Measurements from ENCODE around the gene DNAH17. TPM values are rescaled to one million over a fixed set of nuclear protein-coding genes. Genes with fewer than 3 reads are reported as not detected.
"Not testable (repeated sequence)": the region's sequence is repeated elsewhere in the genome, so short reads cannot be mapped to it uniquely, and the experiment has no call there.

DNAH17 gene
- total and polyA plus RNA-seq, 2 donors (not counting 1 experiment from before 2014, with no cell fraction given): 0.01 to 0.12 TPM

GRCh38 chr17:78504156-78504925 lies 72.9 kb downstream of the DNAH17 start:
- Histone ChIP-seq H3K9ac (ENCODE audit: low read length) (no peak overlapping the region), H3K4me1 (ENCODE audit: control insufficient read depth in 2 of 2, insufficient read depth in 2 of 2, low read length in 2 of 2) (no peaks in the 10 kb centered on the region), H4K20me1 (ENCODE audit: control insufficient read depth, insufficient read depth, low read length, poor library complexity, severe bottlenecking) (no peaks in the 10 kb centered on the region), H3K4me2 (replicated peaks; ENCODE audit: low read depth, low read length, poor library complexity, severe bottlenecking) (no peak overlapping the region), H3K4me3 (ENCODE audit: control extremely low read depth in 1 of 5, extremely low read depth in 1 of 5, insufficient read depth in 1 of 5, low read depth in 2 of 5, low read length in 4 of 5) (no peak overlapping the region), H2AFZ (ENCODE audit: insufficient read depth, low read depth, low read length, poor library complexity, severe bottlenecking) (no peak overlapping the region), H3K27me3 (replicated peaks in 1 of 4; ENCODE audit: control extremely low read depth in 1 of 4, control insufficient read depth in 3 of 4, insufficient read depth in 4 of 4, low read length in 3 of 4) (peaks cover 0 to 6% (median 0%) of the 10 kb centered on the region in 4 experiments), H3K27ac (ENCODE audit: low read length in 2 of 2) (no peak overlapping the region), H3K79me2 (ENCODE audit: control insufficient read depth, insufficient read depth, low read length) (no peaks in the 10 kb centered on the region), H3K36me3 (replicated peaks in 1 of 2; ENCODE audit: control extremely low read depth in 1 of 2, control insufficient read depth in 1 of 2, extremely low read depth in 1 of 2, insufficient read depth in 2 of 2, low read length in 1 of 2) (no peaks in the 10 kb centered on the region), H3K9me3 (ENCODE audit: control extremely low read depth in 1 of 3, control insufficient read depth in 2 of 3, insufficient read depth in 1 of 3, low read length in 2 of 3) (no peaks in the 10 kb centered on the region)
- Mint-ChIP-seq H3K9me3 (ENCODE audit: insufficient read depth) (no peaks in the 10 kb centered on the region), H3K4me3 (no peak overlapping the region), H3K27me3 (peaks cover 7% of the 10 kb centered on the region), H3K27ac (no peak overlapping the region), H3K4me1 (no peaks in the 10 kb centered on the region)
- ATAC-seq (ENCODE audit: low read depth): no peak
- ChIA-PET CTCF (no interaction called here), POLR2A (no interaction called here)
- TF ChIP-seq EZH2 (IDR thresholded peaks at IDR 0.05; ENCODE audit: borderline replicate concordance, insufficient read depth, low read depth, low read length, poor library complexity, severe bottlenecking) (no peak), CTCF (IDR thresholded peaks at IDR 0.05) (no peak)
- intact Hi-C loops (cut with micrococcal nuclease): no loop called here
- WGBS (ENCODE audit: insufficient coverage): 91% methylated on average over 14 of the region's 21 CpGs
- DNase-seq: no peak

- H3K36me3 ChIP-seq (replicated peaks in 1 of 2; ENCODE audit: control extremely low read depth in 1 of 2, control insufficient read depth in 1 of 2, extremely low read depth in 1 of 2, insufficient read depth in 2 of 2, low read length in 1 of 2); H3K4me2 ChIP-seq (replicated peaks; ENCODE audit: low read depth, low read length, poor library complexity, severe bottlenecking); POLR2A ChIA-PET; ATAC-seq (ENCODE audit: low read depth); H2AFZ ChIP-seq (ENCODE audit: insufficient read depth, low read depth, low read length, poor library complexity, severe bottlenecking); H3K27me3 Mint-ChIP-seq; H3K27ac ChIP-seq (ENCODE audit: low read length in 2 of 2); H3K79me2 ChIP-seq (ENCODE audit: control insufficient read depth, insufficient read depth, low read length); H3K9ac ChIP-seq (ENCODE audit: low read length); CTCF ChIA-PET; H4K20me1 ChIP-seq (ENCODE audit: control insufficient read depth, insufficient read depth, low read length, poor library complexity, severe bottlenecking); H3K27ac Mint-ChIP-seq; H3K4me1 ChIP-seq (ENCODE audit: control insufficient read depth in 2 of 2, insufficient read depth in 2 of 2, low read length in 2 of 2); H3K9me3 ChIP-seq (ENCODE audit: control extremely low read depth in 1 of 3, control insufficient read depth in 2 of 3, insufficient read depth in 1 of 3, low read length in 2 of 3); H3K4me3 Mint-ChIP-seq; H3K9me3 Mint-ChIP-seq (ENCODE audit: insufficient read depth); DNase-seq; H3K27me3 ChIP-seq (replicated peaks in 1 of 4; ENCODE audit: control extremely low read depth in 1 of 4, control insufficient read depth in 3 of 4, insufficient read depth in 4 of 4, low read length in 3 of 4); intact Hi-C loops (cut with micrococcal nuclease); H3K4me1 Mint-ChIP-seq; H3K4me3 ChIP-seq (ENCODE audit: control extremely low read depth in 1 of 5, extremely low read depth in 1 of 5, insufficient read depth in 1 of 5, low read depth in 2 of 5, low read length in 4 of 5): not testable (repeated sequence)
- 92% methylated on average over 11 of the region's 11 CpGs for WGBS (ENCODE audit: insufficient coverage)
These were observed 73.8 kb downstream of the DNAH17 start for GRCh38 chr17:78503388-78503787.
